Progenitor cell of endocrine pancreas (in vitro differentiated cells): ENCODE results near the gene DENND4B. TPM values are rescaled to one million over a fixed set of nuclear protein-coding genes. Genes with fewer than 3 reads are reported as not detected.
A peak's percentile ranks its signal among the peaks of the same experiment; 100 is the strongest.

Experiments used
- DNase-seq: peaks from one replicate; pipeline ENCODE4 v3.0.0; 2021; ENCODE audit warnings: low spot score; ENCODE audit not compliant: unreplicated experiment
- H3K27ac Mint-ChIP-seq: 2 replicates; pipeline ENCODE4 v1.8.0; 2021; ENCODE audit warnings: mild to moderate bottlenecking, moderate library complexity, mixed read lengths
- H3K27me3 Mint-ChIP-seq: 2 replicates; pipeline ENCODE4 v1.8.0; 2021; ENCODE audit warnings: mixed read lengths
- H3K36me3 Mint-ChIP-seq: 2 replicates; pipeline ENCODE4 v1.8.0; 2022; ENCODE audit warnings: mixed read lengths; ENCODE audit not compliant: insufficient read depth
- H3K4me1 Mint-ChIP-seq: 2 replicates; pipeline ENCODE4 v1.8.0; 2021; ENCODE audit warnings: low read depth, mixed read lengths
- H3K4me3 Mint-ChIP-seq: 2 replicates; pipeline ENCODE4 v1.8.0; 2021; ENCODE audit warnings: low read depth, mild to moderate bottlenecking, moderate library complexity, mixed read lengths
- H3K9me3 Mint-ChIP-seq: 2 replicates; pipeline ENCODE4 v1.8.0; 2021; ENCODE audit warnings: low read depth, mixed read lengths
- total RNA-seq: library from RNA; stranded (reverse); gene quantifications from 2 replicates; pipeline ENCODE4 v1.2.1, GENCODE V29; 2021
- TF ChIP-seq, protein P1 (sequence below): fragments of 200-600 bp; sonication (generic); IDR thresholded peaks from one replicate; pipeline ENCODE4 v1.5.0; 2021; ENCODE audit warnings: antibody characterized with exemption, mild to moderate bottlenecking; ENCODE audit not compliant: unreplicated experiment

DENND4B gene
- total RNA-seq, 1 donor from 2014 or later = 93.4 TPM

- TF ChIP-seq, protein P1, sequence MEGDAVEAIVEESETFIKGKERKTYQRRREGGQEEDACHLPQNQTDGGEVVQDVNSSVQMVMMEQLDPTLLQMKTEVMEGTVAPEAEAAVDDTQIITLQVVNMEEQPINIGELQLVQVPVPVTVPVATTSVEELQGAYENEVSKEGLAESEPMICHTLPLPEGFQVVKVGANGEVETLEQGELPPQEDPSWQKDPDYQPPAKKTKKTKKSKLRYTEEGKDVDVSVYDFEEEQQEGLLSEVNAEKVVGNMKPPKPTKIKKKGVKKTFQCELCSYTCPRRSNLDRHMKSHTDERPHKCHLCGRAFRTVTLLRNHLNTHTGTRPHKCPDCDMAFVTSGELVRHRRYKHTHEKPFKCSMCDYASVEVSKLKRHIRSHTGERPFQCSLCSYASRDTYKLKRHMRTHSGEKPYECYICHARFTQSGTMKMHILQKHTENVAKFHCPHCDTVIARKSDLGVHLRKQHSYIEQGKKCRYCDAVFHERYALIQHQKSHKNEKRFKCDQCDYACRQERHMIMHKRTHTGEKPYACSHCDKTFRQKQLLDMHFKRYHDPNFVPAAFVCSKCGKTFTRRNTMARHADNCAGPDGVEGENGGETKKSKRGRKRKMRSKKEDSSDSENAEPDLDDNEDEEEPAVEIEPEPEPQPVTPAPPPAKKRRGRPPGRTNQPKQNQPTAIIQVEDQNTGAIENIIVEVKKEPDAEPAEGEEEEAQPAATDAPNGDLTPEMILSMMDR = no peak
- peak within 1 kb of the TSS; percentile 99 for H3K27ac Mint-ChIP-seq
- H3K36me3 Mint-ChIP-seq = peaks cover 10% of the 10 kb centered on the region
These were observed 11.8 kb upstream of the DENND4B start, which contains the start of gene CRTC2 for GRCh38 chr1:153958111-153958960. TSS of gene CRTC2 (minus strand) at chr1:153958612. CDS start at chr1:153958497, 115 bp downstream.

DNA sequence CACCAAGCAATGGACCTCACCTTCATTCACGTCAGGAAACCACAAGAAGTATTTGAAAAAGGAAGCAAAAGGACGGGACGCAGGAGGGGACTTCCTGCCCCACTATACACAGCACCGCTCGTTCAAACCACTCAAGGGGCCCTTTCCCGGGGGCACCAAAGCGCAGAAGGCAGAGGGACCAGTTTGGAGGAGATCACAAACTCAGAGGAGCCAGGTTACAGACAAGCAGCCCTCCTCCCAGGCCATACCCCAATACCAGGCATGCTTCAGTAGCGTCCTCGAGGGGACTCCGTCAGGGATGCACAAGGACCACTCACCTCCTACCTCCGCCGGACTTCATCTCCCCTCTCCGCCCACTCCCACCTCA lies 11.2 kb upstream of the DENND4B start:
- H3K9me3 Mint-ChIP-seq = no peaks in the 10 kb centered on the region
- no peaks in the 10 kb centered on the region for H3K27me3 Mint-ChIP-seq
- H3K4me3 Mint-ChIP-seq = peak overlapping the region; percentile 99
- H3K4me1 Mint-ChIP-seq = peaks cover 39% of the 10 kb centered on the region
- peaks cover 10% of the 10 kb centered on the region for H3K36me3 Mint-ChIP-seq
- DNase-seq = no peak
- TF ChIP-seq, protein P1 = no peak
- peak overlapping the region; percentile 99 for H3K27ac Mint-ChIP-seq

More at GRCh38 chr1:153958111-153958960, 11.8 kb upstream of the DENND4B start, which contains the start of gene CRTC2:
- peak within 1 kb of the TSS; percentile 99 for H3K4me3 Mint-ChIP-seq
- DNase-seq = peak; percentile 94
- H3K9me3 Mint-ChIP-seq = no peaks in the 10 kb centered on the region
- H3K4me1 Mint-ChIP-seq = peaks cover 40% of the 10 kb centered on the region
- no peaks in the 10 kb centered on the region for H3K27me3 Mint-ChIP-seq

GRCh38 chr1:153956997-153957715 lies 10.6 kb upstream of the DENND4B start:
- TF ChIP-seq, protein P1 = no peak
- Mint-ChIP-seq H3K4me3 (peak overlapping the region; percentile 99), H3K4me1 (peaks cover 34% of the 10 kb centered on the region), H3K27ac (peak overlapping the region; percentile 99), H3K27me3 (no peaks in the 10 kb centered on the region), H3K36me3 (peaks cover 10% of the 10 kb centered on the region), H3K9me3 (no peaks in the 10 kb centered on the region)
- DNase-seq = no peak

DNA sequence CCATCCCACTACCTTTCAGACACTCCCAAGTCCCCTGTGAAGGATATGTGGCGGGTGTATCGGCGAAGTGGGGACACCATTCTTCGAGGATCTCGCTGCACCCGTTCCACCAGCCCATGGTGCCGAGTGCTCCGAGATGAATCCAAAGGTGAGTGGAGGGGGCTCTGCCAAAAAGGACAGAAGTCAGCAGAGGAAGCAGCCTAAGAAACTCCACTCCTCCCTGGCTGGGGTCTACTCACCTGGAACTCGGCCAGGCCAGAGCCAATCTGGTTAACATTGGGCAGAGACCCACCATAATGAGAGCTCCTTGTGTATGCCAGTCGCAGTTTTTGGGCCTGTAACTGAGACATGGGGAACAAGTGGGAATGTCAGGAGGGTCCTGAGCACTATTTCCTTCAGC lies 8.3 kb upstream of the DENND4B start:
- Mint-ChIP-seq H3K4me1 (peaks cover 22% of the 10 kb centered on the region), H3K27me3 (no peaks in the 10 kb centered on the region), H3K9me3 (no peaks in the 10 kb centered on the region), H3K36me3 (peaks cover 8% of the 10 kb centered on the region), H3K27ac (peak overlapping the region; percentile 12), H3K4me3 (no peak overlapping the region)
- TF ChIP-seq, protein P1 = no peak
- DNase-seq = no peak

DNA sequence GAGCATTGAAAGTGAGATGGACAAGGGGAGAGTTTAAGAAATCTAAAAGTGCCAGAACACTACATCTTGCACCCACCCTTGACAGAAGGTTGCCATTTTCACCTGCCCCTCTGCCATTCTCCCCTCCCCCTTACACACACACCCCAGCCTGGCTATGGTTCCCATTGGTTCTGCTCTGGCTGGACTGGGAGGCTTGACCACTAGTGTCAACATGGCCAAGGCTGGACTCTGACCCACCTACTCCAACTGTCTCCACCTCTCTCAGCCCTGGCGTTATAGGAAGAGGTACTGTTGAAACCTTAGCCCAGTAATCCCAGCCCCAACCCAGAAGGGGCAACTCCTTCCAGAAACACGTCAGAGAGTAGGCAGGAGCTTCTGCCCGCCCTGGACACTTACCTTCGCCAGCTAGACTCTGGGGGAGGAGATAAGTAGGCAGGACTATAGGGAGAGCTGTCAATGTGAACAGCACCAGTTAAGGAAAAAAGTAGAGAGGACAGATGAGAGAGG lies 7.4 kb upstream of the DENND4B start:
- peaks cover 22% of the 10 kb centered on the region for H3K4me1 Mint-ChIP-seq
- DNase-seq = no peak
- H3K4me3 Mint-ChIP-seq = no peak overlapping the region
- TF ChIP-seq, protein P1 = no peak
- no peaks in the 10 kb centered on the region for H3K9me3 Mint-ChIP-seq
- H3K27ac Mint-ChIP-seq = peak overlapping the region; percentile 12
- H3K36me3 Mint-ChIP-seq = peaks cover 8% of the 10 kb centered on the region
- no peaks in the 10 kb centered on the region for H3K27me3 Mint-ChIP-seq
